ENCODE measurements around the gene ZNF57.

- no peak for TF ChIP-seq POLR2A (IDR thresholded peaks at IDR 0.05; ENCODE audit: low read length)
- no peak for TF ChIP-seq GATA1 (IDR thresholded peaks at IDR 0.05; ENCODE audit: low read depth, low read length)
Measured at GRCh38 chr19:2922987-2923386, 22.3 kb downstream of the ZNF57 start.
